ENCODE measurements around the gene SMO. TPM values are rescaled to one million over a fixed set of nuclear protein-coding genes. Genes with fewer than 3 reads are reported as not detected.
A peak's percentile ranks its signal among the peaks of the same experiment; 100 is the strongest.

SMO gene
- total and polyA plus RNA-seq, 2 experiments from 2014 or later: 25.5 to 46.2 TPM

- TF ChIP-seq CTCF (IDR thresholded peaks at IDR 0.05; ENCODE audit: poor library complexity): no peak
- no peak for TF ChIP-seq EZH2phosphoT487 (IDR thresholded peaks at IDR 0.05; ENCODE audit: low read depth, severe bottlenecking, unreplicated experiment)
- TF ChIP-seq EZH2 (IDR thresholded peaks at IDR 0.05; ENCODE audit: borderline replicate concordance): no peak
- Histone ChIP-seq H3K36me3 (replicated peaks; ENCODE audit: insufficient read depth, low read depth) (no peaks in the 10 kb centered on the region), H3K79me2 (peaks cover 4% of the 10 kb centered on the region), H3K27me3 (no peaks in the 10 kb centered on the region), H3K9me3 (ENCODE audit: low read depth) (no peaks in the 10 kb centered on the region), H3K9me2 (replicated peaks; ENCODE audit: insufficient read depth) (no peaks in the 10 kb centered on the region), H4K20me1 (ENCODE audit: insufficient read depth, poor library complexity, severe bottlenecking) (no peaks in the 10 kb centered on the region), H3K4me1 (ENCODE audit: insufficient read depth) (no peaks in the 10 kb centered on the region), H3K4me2 (no peak overlapping the region), H3K4me3 (no peak overlapping the region), H2AFZ (no peak overlapping the region), H3K27ac (no peak overlapping the region)
- 83% methylated on average over 9 of the region's 9 CpGs for WGBS (ENCODE audit: low lambda C conversion rate, missing lambda C conversion rate)
- no peak for DNase-seq (ENCODE audit: low spot score)
Measured at GRCh38 chr7:129208667-129209066, 20.2 kb downstream of the SMO start.

GRCh38 chr7:129209067-129209926 is 20.9 kb downstream of the SMO start:
- Histone ChIP-seq H3K4me3 (no peak overlapping the region), H3K79me2 (no peaks in the 10 kb centered on the region), H3K9me3 (ENCODE audit: low read depth) (no peaks in the 10 kb centered on the region), H3K27me3 (no peaks in the 10 kb centered on the region), H3K4me1 (ENCODE audit: insufficient read depth) (no peaks in the 10 kb centered on the region), H3K27ac (no peak overlapping the region), H2AFZ (no peak overlapping the region), H4K20me1 (ENCODE audit: insufficient read depth, poor library complexity, severe bottlenecking) (no peaks in the 10 kb centered on the region), H3K36me3 (replicated peaks; ENCODE audit: insufficient read depth, low read depth) (no peaks in the 10 kb centered on the region), H3K4me2 (no peak overlapping the region), H3K9me2 (replicated peaks; ENCODE audit: insufficient read depth) (no peaks in the 10 kb centered on the region)
- no peak for DNase-seq (ENCODE audit: low spot score)
- TF ChIP-seq EZH2phosphoT487 (IDR thresholded peaks at IDR 0.05; ENCODE audit: low read depth, severe bottlenecking, unreplicated experiment) (no peak), CTCF (IDR thresholded peaks at IDR 0.05; ENCODE audit: poor library complexity) (no peak)
- 91% methylated on average over 15 of the region's 15 CpGs for WGBS (ENCODE audit: low lambda C conversion rate, missing lambda C conversion rate)

- Histone ChIP-seq H3K4me3 (no peak overlapping the region), H3K36me3 (replicated peaks; ENCODE audit: insufficient read depth, low read depth) (no peaks in the 10 kb centered on the region), H3K27me3 (no peaks in the 10 kb centered on the region), H3K9me3 (ENCODE audit: low read depth) (no peaks in the 10 kb centered on the region), H4K20me1 (ENCODE audit: insufficient read depth, poor library complexity, severe bottlenecking) (no peaks in the 10 kb centered on the region), H3K4me1 (ENCODE audit: insufficient read depth) (no peaks in the 10 kb centered on the region), H3K27ac (no peak overlapping the region), H3K9me2 (replicated peaks; ENCODE audit: insufficient read depth) (no peaks in the 10 kb centered on the region), H3K79me2 (no peaks in the 10 kb centered on the region), H2AFZ (no peak overlapping the region), H3K4me2 (no peak overlapping the region)
- peak; percentile 81 for DNase-seq (ENCODE audit: low spot score)
- 85% methylated on average over 16 of the region's 16 CpGs for WGBS (ENCODE audit: low lambda C conversion rate, missing lambda C conversion rate)
- no peak for TF ChIP-seq EZH2phosphoT487 (IDR thresholded peaks at IDR 0.05; ENCODE audit: low read depth, severe bottlenecking, unreplicated experiment)
- no peak for TF ChIP-seq EZH2 (IDR thresholded peaks at IDR 0.05; ENCODE audit: borderline replicate concordance)
- TF ChIP-seq CTCF (IDR thresholded peaks at IDR 0.05; ENCODE audit: poor library complexity): peak; percentile 74
Measured at GRCh38 chr7:129210256-129210988, 22.0 kb downstream of the SMO start.

Measured in hepatocyte (in vitro differentiated cells).